HepG2 (cell line): Measurements from ENCODE around the gene UBP1. TPM values are rescaled to one million over a fixed set of nuclear protein-coding genes. Genes with fewer than 3 reads are reported as not detected.
A peak's percentile ranks its signal among the peaks of the same experiment; 100 is the strongest.

Experiments used
- CC2D1A ChIP-seq: sonication (generic); formaldehyde crosslinking; IDR thresholded peaks from 2 replicates; pipeline ENCODE4 v1.8.1; 2023; ENCODE audit warnings: mild to moderate bottlenecking, missing genetic modification reagents
- CEBPZ ChIP-seq: IDR thresholded peaks from 2 replicates; pipeline ENCODE4 v1.6.1; 2012; ENCODE audit warnings: low read length, improper control_type of control experiment
- HDAC1 ChIP-seq: sonication (generic); formaldehyde crosslinking; IDR thresholded peaks from 2 replicates; pipeline ENCODE4 v1.5.1; 2020; ENCODE audit warnings: mild to moderate bottlenecking, missing genetic modification reagents
- HOXA9 ChIP-seq: sonication (generic); formaldehyde crosslinking; IDR thresholded peaks from 2 replicates; pipeline ENCODE4 v1.8.1; 2022; ENCODE audit warnings: missing genetic modification reagents, mild to moderate bottlenecking, moderate library complexity, borderline replicate concordance
- SALL1 ChIP-seq: sonication (generic); formaldehyde crosslinking; IDR thresholded peaks from 2 replicates; pipeline ENCODE4 v1.8.0; 2022; ENCODE audit warnings: mild to moderate bottlenecking, missing genetic modification reagents
- ZNF430 ChIP-seq: sonication (generic); formaldehyde crosslinking; IDR thresholded peaks from 2 replicates; pipeline ENCODE4 v1.9.0; 2021; ENCODE audit warnings: mild to moderate bottlenecking, missing genetic modification reagents
- ZNF878 ChIP-seq: sonication (generic); formaldehyde crosslinking; IDR thresholded peaks from 2 replicates; pipeline ENCODE4 v1.8.1; 2023; ENCODE audit warnings: mild to moderate bottlenecking, missing genetic modification reagents, moderate library complexity
- ZNF891 ChIP-seq: sonication (generic); formaldehyde crosslinking; IDR thresholded peaks from 2 replicates; pipeline ENCODE4 v1.5.0; 2020; ENCODE audit warnings: mild to moderate bottlenecking, missing genetic modification reagents
- polyA plus RNA-seq, 8 experiments: library from polyadenylated mRNA; depleted of rRNA in 3 of 8; stranded (reverse) in 7 of 8; unstranded in 1 of 8; fragments of >200 nt; fragmentation: Illumina TruSeq in 4 of 8; extraction: Trizol in 4 of 8; gene quantifications; 2 replicates each; pipeline versions ENCODE4 v1.2.1 to v1.2.3, GENCODE V29; 2011 to 2016; ENCODE audit warnings: low read depth in 4 of 8, missing spikeins in 1 of 8, mixed read lengths in 1 of 8; ENCODE audit not compliant: insufficient read depth in 1 of 8
- total RNA-seq, 5 experiments: library from RNA; depleted of rRNA; stranded (reverse); fragments of >200 nt; fragmentation: Illumina TruSeq; extraction: Trizol; gene quantifications; 2 replicates each; pipeline ENCODE4 v1.2.3, GENCODE V29; 2016; ENCODE audit warnings: low read depth in 1 of 5
- TF ChIP-seq, protein P1 (sequence below): sonication (generic); formaldehyde crosslinking; IDR thresholded peaks from 2 replicates; pipeline ENCODE4 v1.4.0; 2020; ENCODE audit warnings: mild to moderate bottlenecking, missing genetic modification reagents, borderline replicate concordance
- TF ChIP-seq, protein P2 (sequence below): sonication (generic); formaldehyde crosslinking; IDR thresholded peaks from 2 replicates; pipeline ENCODE4 v1.5.0; 2020; ENCODE audit warnings: mild to moderate bottlenecking, missing genetic modification reagents
- TF ChIP-seq, protein P3 (sequence below): sonication (generic); formaldehyde crosslinking; IDR thresholded peaks from 2 replicates; pipeline ENCODE4 v1.4.0; 2020; ENCODE audit warnings: missing genetic modification reagents

The UBP1 gene
- total and polyA plus RNA-seq, 2 of the 13 experiments (the other 11 are each of a cell fraction or from before 2014, with no cell fraction given) = 48.3 to 79.9 TPM

DNA sequence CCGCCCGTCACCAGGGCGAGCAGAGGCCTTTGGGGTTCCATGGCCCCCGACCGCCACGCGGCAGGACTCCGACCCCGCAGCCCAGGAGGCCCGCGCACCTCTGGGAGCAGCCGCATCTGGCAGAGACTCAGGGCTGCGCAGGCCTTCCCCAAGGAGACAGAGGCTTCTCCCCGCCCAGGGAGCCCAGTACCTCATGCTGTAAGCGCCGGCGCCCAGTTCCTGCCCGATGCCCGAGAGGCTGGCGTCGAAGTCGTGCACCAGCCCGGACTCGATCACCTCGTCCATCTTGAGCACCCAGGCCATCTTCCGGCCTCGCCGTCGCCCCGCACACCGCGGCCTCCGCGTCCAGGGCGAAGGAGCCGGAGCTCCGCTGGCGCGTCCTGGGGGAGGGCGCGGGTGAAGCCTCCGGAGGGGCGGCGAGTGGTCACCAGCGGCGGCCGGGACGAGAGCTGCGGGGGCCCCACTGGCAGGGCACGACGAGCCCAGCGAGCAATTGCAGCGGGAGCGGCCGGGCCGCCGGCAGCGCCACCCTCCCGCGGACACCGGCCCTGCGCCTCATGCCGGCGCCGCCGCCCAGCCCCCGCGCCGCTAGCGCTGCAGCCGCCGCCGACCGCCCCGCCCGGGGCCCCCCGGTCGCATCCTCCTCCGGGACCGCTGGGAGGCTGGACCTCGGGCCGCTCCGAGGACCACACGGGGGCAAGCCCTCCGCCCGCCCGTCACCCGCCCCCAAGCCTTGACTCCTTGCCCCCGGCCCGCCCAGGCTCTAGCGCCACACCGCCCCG is 468 bp downstream of the UBP1 start (continued):
- TF ChIP-seq SALL1 (CRISPR knock-in tag) = peak; percentile 67
- TF ChIP-seq, protein P1, sequence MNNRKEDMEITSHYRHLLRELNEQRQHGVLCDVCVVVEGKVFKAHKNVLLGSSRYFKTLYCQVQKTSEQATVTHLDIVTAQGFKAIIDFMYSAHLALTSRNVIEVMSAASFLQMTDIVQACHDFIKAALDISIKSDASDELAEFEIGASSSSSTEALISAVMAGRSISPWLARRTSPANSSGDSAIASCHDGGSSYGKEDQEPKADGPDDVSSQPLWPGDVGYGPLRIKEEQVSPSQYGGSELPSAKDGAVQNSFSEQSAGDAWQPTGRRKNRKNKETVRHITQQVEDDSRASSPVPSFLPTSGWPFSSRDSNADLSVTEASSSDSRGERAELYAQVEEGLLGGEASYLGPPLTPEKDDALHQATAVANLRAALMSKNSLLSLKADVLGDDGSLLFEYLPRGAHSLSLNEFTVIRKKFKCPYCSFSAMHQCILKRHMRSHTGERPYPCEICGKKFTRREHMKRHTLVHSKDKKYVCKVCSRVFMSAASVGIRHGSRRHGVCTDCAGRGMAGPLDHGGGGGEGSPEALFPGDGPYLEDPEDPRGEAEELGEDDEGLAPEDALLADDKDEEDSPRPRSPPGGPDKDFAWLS = no peak
- no peak for TF ChIP-seq ZNF878
- TF ChIP-seq, protein P2, sequence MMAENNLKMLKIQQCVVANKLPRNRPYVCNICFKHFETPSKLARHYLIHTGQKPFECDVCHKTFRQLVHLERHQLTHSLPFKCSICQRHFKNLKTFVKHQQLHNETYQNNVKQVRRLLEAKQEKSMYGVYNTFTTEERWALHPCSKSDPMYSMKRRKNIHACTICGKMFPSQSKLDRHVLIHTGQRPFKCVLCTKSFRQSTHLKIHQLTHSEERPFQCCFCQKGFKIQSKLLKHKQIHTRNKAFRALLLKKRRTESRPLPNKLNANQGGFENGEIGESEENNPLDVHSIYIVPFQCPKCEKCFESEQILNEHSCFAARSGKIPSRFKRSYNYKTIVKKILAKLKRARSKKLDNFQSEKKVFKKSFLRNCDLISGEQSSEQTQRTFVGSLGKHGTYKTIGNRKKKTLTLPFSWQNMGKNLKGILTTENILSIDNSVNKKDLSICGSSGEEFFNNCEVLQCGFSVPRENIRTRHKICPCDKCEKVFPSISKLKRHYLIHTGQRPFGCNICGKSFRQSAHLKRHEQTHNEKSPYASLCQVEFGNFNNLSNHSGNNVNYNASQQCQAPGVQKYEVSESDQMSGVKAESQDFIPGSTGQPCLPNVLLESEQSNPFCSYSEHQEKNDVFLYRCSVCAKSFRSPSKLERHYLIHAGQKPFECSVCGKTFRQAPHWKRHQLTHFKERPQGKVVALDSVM = peak; percentile 43
- TF ChIP-seq ZNF430 (CRISPR knock-in tag) = 0 out of 2 replicates have a peak, but pooled peaks have one; percentile 64
- TF ChIP-seq CC2D1A = no peak
- TF ChIP-seq, protein P3, sequence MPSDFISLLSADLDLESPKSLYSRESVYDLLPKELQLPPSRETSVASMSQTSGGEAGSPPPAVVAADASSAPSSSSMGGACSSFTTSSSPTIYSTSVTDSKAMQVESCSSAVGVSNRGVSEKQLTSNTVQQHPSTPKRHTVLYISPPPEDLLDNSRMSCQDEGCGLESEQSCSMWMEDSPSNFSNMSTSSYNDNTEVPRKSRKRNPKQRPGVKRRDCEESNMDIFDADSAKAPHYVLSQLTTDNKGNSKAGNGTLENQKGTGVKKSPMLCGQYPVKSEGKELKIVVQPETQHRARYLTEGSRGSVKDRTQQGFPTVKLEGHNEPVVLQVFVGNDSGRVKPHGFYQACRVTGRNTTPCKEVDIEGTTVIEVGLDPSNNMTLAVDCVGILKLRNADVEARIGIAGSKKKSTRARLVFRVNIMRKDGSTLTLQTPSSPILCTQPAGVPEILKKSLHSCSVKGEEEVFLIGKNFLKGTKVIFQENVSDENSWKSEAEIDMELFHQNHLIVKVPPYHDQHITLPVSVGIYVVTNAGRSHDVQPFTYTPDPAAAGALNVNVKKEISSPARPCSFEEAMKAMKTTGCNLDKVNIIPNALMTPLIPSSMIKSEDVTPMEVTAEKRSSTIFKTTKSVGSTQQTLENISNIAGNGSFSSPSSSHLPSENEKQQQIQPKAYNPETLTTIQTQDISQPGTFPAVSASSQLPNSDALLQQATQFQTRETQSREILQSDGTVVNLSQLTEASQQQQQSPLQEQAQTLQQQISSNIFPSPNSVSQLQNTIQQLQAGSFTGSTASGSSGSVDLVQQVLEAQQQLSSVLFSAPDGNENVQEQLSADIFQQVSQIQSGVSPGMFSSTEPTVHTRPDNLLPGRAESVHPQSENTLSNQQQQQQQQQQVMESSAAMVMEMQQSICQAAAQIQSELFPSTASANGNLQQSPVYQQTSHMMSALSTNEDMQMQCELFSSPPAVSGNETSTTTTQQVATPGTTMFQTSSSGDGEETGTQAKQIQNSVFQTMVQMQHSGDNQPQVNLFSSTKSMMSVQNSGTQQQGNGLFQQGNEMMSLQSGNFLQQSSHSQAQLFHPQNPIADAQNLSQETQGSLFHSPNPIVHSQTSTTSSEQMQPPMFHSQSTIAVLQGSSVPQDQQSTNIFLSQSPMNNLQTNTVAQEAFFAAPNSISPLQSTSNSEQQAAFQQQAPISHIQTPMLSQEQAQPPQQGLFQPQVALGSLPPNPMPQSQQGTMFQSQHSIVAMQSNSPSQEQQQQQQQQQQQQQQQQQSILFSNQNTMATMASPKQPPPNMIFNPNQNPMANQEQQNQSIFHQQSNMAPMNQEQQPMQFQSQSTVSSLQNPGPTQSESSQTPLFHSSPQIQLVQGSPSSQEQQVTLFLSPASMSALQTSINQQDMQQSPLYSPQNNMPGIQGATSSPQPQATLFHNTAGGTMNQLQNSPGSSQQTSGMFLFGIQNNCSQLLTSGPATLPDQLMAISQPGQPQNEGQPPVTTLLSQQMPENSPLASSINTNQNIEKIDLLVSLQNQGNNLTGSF (CRISPR knock-in tag) = no peak
- peak; percentile 39 for TF ChIP-seq HDAC1 (CRISPR knock-in tag)
- TF ChIP-seq CEBPZ = no peak
- peak; percentile 48; the same call in 1 of the 2 replicates for TF ChIP-seq ZNF891
- TF ChIP-seq HOXA9 (CRISPR knock-in tag) = peak; percentile 82; the same call in 1 of the 2 replicates
